HG02885 (cell line): ENCODE measurements around the gene HSPA1A.
"Not testable (repeated sequence)": the region's sequence is repeated elsewhere in the genome, so short reads cannot be mapped to it uniquely, and the experiment has no call there.

ENCODE experiments used
- ATAC-seq: cut with Tn5 transposase; IDR thresholded peaks from one replicate; pipeline ENCODE4 v1.9.1; 2021; ENCODE audit warnings: mild to moderate bottlenecking; ENCODE audit not compliant: unreplicated experiment, poor library complexity

The HSPA1A gene

DNA sequence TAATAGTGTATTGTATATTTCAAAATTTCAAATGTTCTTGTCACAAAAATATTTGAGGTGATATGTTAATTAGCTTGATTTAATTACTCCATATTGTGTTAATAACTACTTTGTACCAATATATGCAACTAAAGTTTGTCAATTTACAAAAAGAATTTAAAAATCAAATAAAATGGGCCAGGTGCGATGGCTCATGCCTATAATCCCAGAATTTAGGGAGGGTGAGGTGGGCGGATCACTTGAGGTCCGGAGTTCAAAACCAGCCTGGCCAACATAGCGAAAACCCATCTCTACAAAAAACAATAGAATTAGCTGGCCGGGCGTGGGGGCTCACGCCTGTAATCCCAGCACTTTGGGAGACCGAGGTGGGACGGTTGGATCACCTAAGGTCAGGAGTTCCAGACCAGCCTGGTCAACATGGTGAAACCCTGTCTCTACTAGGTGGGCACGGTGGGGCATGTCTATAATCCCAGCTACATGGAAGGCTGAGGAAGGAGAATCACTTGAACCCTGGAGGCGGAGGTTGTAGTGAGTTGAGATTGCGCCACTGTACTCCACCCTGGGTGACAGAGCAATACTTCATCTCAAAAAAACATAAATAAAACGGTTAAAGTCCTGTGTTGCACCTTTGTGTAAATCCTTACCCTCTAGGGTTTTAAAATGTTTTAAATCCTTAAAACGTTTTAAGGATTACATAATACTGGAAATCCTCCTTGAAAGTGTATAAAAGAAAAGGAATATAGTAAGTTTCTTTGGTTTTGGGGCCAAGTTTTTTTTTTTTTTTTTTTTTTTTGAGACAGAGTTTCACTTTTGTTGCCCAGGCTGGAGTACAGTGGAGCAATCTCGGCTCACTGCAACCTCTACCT, 16.2 kb downstream of the HSPA1A start:
- no peak for ATAC-seq

DNA sequence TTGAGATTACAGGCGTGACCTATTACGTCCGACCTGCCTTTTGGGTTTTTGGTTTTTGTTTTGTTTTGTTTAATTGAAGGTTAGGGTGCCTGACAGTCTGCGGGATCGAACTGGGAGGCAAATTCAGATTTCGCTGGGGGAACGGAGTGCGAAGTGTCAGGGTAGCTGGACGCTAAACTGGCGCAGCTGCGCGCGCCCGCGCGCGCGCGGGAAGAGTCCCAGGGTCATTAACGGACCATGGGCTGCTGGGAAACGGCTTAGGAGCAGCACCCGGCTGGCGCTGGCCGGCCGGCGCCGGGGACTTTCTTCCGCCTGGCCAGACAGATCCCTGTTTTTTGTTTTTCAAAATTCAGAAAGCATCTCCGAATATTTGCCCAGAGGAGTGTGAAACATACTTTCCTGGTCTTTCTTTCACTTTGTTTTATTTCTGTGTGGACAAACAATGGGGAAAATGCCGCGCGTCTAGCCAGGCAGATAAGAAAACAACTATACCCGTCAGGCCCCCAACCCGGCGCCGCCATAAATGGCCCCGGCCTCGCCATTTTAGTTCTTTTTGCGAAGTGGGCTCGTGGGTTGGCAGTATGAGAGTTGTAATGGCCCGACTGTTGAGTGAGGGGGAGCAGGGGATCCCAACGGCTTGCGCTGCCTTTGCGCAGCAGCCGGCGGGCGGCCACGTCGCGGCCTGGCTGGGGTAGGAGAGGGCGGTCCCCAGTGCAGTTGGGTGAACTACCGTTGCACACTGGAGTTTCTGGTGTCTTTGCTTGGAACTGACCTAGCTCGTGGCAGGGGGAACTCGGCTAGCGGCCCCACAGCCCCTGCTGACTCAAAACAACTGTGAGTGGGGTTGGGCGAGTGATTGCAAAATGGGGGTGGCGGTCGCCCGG, 19.3 kb downstream of the HSPA1A start:
- peak; percentile 57 for ATAC-seq

DNA sequence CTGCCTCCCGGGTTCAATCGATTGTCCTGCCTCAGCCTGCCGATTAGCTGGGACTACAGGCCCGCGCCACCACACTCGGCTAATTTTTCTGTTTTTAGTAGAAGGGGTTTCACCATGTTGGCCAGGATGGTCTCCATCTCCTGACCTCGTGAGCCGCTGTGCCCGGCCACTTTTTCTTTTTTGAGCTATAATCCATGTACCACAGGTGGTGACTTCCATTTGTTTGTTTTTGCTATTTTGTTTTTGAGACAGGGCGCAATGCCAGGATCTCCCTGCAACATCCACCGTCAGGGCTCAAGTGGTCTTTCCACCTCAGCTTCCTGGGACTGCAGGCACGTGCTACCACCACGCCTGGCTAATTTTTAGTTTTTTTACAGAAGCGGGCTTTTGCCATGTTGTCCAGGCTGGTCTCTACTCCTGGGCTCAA, 20.7 kb downstream of the HSPA1A start:
- ATAC-seq, result no peak

DNA sequence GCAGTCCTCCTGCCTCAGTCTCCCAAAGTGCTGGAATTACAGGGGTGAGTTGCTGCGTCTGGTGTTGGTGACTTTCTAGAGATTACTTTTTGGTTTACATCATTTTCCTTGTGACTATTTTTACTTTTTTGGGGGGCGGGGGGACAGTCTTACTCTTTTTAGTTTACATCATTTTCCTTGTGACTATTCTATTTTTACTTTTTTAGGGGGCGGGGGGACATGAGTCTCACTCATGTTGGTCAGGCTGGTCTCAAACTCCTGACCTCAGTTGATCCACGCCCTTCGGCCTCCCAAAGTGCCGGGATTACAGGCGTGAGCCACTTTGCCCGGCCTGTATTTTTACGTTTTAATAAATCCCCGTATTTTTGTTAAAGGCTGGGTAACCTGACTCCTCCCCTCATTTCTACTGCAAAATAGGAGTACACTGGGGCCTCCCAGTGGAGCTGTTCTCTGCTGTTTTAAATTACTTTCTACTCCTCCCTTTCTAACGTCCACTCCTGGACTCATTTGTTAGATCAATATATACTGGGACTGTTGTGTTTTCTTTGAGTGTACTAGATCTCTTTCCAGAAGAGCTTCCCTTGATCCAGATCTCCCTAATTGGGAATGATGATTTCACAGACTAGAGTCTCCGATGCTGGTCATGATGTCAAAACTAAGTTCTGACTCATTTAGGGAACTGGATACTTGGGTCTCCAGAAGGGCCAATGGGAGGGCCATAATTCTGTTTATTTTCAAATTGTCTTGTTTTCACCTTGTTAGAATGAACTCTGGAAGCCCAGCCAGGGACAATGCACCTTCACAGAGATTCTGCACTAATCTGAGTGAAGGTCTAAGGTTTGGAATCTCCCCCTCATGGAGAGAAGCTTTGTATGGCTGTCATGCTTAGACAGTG, 21.4 kb downstream of the HSPA1A start:
- no peak for ATAC-seq

DNA sequence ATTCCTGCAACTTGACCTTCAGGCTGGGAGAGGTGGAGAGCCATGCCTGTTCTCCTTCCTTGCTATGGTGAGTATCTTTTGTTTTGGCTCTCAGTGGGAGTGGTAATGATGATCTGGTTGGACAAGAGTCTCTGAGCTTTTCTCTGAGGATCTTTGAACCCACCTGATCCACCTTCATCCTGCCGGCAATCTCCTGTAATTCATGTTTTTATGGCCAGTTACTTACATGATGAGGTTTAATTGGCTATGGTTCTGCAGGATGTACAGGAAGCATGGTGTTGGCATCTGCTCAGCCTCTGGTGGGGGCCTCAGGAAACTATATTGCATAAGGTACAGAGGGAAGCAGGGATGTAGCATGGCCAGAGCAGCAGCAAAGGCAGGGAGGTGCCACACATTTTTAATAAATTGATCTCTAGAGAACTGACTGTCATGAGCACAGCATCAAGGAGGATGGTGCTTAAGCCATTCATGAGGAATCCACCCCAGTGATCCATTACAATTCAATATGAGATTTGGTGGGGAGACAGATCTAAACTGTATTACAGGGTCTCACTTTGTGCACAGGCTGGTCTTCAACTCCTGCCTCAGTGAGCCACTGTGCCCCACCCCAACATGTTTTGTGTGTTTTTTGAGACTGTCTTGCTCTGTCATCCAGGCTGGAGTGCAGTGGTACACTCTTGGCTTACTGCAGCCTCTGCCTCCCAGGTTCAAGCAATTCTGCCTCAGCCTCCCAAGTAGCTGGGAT, 22.2 kb downstream of the HSPA1A start:
- no peak for ATAC-seq

DNA sequence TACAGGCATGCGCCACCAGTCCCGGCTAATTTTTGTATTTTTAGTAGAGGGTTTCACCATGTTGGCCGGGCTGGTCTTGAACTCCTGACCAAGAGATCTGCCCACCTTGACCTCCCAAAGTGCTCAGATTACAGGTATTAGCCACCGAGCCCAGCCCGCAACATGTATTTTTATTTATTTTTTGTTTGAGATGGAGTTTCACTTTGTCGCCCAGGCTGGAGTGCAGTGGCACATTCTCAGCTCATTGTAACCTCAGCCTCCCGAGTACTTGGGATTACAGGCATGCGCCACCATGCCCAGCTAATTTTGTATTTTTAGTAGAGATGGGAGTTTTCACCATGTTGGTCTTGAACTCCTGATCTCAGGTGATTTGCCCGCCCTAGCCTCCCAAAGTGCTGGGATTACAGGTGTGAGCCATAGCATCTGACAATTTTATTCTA, 22.8 kb downstream of the HSPA1A start:
- ATAC-seq, result not testable (repeated sequence)

DNA sequence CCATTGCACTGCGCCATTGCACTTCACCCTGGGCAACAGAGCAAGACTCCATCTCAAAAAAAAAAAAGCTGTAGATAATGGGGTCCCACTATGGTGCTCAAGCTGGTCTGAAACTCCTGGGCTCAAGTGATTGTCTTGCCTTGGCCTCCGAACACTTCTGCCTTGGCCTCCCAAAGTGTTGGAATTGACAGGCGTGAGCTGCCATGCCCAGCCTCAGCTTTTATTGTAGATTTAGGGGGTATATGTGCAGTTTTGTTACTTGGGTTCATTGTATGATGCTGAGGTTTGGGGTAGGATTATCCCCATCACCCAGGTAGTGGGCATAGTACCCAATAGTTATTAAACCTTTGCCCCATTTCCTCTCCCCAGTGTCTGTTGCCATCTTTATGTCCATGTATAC, 23.6 kb downstream of the HSPA1A start:
- no peak for ATAC-seq

DNA sequence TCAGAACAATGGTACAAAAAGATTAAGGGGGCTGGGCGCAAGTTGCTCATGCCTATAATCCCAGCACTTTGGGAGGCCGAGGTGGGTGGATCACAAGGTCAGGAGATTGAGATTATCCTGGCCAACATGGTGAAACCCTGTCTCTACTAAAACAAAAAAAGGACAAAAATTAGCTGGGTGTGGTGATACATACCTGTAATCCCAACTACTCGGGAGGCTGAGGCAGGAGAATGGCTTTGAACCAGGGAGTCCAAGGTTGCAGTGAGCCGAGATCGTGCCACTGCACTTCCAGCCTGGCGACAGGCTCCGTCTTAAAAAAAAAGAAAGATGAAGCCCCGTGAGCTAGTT, 24.4 kb downstream of the HSPA1A start:
- not testable (repeated sequence) for ATAC-seq

DNA sequence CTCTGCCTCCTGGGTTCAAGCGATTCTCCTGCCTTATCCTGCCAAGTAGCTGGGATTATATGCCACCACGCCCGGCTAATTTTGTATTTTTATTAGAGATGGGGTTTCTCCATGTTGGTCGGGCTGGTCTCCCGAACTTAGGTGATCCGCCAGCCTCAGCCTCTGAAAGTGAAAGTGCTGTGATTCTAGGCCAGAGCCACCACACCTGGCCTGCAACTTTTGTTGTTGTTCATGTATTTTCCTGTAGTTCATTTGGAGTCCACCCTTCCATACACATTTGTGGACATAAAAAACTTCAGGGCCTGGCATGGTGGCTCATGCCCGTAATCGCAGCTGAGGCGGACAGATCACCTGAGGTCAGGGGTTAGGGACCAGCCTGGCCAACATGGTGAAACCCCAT, 26.7 kb downstream of the HSPA1A start:
- ATAC-seq, result no peak

DNA sequence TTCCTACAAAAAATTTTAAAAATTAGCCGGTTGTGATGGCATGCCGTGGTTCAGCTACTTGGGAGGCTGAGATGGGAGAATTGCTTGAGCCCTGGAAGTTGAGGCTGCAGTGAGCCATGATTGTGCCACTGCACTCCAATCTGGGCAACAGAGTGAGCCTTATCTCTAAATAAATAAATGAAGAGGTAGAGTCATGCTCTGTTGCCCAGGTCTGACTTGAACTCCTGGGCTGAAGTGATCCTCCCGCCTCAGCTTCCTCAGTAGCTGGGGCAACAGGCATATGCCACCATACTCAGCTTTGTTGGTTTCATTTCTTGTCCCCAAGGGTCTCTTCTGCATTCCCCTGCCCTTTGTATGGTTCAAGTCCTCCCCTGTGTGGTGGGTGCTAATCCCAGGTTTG, 29.2 kb downstream of the HSPA1A start:
- ATAC-seq, result no peak

DNA sequence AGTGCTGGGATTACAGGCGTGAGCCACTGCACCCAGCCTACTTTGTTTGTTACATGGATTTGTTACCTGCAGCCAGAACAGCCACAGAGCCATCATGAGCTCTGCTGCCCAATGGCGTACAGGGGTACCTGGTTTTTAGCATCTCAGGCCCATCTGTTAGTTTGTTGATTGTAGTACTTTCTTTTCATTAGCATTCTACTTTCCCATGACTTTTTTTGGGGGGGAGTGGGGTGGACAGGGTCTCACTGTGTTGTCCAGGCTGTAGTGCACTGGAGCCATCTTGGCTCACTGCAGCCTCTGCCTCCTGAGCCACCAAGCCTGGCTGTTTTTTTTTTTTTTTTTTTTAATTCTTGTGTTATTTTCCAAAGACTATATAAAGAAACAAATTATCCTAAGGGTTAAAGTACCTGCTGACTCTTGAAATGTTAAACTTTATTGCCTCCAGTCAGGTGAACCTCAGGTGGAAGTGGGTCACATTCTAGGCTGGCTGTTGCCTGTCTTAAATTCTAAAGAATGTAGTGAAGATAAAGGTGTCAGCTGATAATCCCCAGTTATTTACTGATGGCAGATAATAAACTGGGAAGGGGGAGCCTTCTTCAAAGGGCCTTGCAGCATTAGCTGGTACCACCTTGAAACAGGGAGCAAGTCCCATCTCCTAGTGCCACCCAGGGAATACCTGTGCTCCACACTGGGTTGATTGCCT, 32.1 kb downstream of the HSPA1A start:
- ATAC-seq, result no peak

DNA sequence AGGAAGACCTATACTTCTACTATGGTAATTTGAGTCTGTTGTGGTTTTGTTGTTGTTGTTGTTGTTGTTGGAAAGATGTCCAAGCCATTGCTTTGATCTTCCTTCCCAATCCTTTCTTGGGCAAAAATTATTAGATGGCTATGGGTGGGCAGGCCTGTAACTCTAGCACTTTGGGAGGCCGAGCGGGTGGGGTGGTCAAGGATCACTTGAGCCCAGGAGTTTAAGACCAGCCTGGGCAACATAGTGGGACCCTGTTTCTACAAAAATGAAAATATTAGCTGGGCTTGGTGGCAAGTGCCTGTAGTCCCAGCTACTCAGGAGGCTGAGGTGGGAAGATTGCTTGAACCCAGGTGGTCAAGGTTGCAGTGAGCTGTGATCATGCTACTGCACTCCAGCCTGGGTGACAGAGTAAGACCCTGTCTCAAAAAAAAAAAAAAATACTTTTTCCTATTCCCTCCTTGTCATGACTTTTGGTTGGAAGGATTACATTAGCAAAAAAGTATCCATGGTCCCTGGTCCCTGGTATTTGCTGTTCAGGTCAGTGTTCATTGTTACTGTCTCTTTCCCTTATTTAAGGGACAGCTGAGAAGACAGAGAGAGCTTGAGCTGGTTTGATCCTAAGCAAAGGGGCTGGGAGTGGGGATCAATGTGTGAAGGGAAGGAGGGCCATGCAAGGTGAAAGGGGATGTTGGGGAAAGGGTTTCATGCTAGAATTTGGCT, 35.6 kb downstream of the HSPA1A start:
- ATAC-seq, result no peak

DNA sequence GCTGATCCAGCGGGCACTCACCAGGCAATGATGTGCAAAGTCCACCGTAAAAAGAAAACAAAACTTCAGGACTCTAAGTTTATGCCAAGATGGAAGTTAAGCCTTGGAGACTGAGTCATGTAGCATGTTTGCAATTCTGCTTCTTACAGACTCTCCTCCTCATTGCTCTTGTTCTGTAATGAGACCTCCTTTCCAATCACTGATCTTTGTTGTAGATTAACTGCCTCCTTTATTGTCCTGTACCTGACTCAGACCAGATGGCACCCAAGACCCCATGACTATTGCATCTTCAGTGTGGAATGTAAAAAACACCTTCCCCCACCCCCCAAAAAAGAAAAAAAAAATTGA, 36.1 kb downstream of the HSPA1A start:
- ATAC-seq, result no peak

DNA sequence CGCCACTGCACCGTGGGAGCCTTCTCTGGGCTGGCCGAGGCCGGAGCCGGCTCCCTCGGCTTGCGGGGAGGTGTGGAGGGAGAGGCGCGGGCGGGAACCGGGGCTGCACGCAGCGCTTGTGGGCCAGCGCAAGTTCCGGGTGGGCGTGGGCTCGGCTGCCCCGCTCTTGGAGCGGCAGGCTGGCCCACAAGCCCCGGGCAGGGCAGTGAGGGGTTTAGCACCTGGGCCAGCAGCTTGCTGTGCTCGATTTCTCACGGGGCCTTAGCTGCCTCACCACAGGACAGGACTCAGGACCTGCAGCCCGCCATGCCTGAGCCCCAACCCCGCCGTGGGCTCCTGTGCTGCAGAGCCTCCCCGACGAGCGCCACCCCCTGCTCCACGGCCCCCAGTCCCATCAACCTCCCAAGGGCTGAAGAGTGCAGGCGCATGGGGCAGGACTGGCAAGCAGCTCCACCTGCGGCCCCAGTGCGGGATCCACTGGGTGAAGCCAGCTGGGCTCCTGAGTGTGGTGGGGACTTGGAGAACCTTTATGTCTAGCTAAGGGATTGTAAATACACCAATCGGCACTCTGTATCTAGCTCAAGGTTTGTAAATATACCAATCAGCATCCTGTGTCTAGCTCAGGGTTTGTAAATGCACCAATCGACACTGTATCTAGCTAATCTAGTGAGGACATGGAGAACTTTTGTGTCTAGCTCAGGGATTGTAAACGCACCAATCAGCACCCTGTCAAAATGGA, 36.8 kb downstream of the HSPA1A start:
- not testable (repeated sequence) for ATAC-seq

DNA sequence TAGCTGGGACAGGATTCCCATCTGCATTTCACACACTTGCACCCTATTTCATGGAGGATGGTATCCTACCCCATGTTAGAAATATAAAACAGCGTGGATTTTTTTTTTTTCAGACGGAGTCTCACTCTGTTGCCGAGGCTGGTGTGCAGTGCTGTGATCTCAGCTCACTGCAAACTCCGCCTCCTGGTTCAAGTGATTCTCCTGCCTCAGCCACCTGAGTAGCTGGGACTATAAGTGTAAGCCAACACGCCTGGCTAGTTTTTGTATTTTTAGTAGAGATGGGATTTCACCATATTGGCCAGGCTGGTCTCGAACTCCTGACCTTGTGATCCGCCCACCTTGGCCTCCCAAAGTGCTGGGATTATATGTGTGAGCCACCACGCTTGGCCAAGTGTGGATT, 42.4 kb downstream of the HSPA1A start:
- not testable (repeated sequence) for ATAC-seq

DNA sequence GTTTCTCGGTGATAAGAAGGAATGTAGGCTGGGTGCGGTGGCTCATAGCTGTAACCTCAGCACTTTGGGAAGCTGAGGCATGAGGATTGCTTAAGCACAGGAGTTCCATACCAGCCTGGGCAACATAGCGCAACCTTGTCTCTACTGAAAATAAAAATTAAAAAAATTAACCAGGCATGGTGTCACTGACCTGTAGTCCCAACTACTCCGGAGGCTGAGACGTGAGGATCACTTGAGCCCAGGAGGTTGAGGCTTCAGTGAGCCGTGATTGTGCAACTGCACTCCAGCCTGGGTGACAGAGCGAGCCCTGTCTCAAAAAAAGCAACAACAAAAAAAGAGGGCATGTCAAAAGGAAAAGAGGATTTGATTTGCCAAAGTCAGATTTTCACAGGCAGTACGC, 43.4 kb downstream of the HSPA1A start:
- ATAC-seq, result no peak

DNA sequence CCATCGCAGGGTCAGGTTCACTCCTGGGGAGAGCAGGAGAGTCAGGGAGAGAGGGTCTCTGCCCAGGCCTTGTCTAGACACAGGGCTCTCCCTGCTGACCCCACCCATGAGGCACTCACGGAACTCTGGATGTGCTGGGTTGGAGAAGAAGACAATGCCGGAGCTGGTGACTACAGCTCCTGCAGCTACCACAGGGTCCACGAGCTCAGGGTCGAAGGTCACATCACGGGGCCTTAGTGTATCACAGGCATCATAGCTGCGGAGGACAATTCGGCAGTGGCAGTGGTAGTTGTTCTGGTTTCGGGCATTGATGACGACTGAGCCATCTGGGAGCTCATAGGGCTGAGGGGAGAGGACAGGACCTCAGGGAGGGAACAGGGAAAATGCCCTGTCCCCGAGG, 44.6 kb downstream of the HSPA1A start:
- ATAC-seq, result no peak

DNA sequence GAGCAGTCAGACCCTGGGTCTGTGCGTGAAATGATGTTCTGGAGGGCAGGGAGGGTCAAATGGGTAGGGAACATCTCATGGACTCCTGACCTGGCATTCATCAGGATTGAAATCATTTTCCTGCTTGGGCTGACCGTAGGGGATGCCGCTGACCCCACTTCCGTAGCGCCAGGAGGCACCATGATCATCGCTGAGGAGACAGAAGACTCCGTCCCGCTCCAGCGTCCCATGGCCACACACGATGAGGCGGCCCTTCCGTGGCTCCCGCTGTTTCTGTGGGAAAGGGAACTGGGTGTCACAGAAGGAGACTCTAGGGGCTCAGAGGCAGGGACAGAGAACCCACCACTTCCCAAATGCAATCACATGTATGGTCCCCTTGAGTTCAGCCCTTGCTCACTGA, 45.0 kb downstream of the HSPA1A start:
- no peak for ATAC-seq
